ENCODE data around the gene KCNJ6. TPM values are rescaled to one million over a fixed set of nuclear protein-coding genes. Genes with fewer than 3 reads are reported as not detected.

Gene KCNJ6
- total and polyA plus RNA-seq, 2 donors from 2014 or later, result 0.06 TPM; not detected in 1

DNA sequence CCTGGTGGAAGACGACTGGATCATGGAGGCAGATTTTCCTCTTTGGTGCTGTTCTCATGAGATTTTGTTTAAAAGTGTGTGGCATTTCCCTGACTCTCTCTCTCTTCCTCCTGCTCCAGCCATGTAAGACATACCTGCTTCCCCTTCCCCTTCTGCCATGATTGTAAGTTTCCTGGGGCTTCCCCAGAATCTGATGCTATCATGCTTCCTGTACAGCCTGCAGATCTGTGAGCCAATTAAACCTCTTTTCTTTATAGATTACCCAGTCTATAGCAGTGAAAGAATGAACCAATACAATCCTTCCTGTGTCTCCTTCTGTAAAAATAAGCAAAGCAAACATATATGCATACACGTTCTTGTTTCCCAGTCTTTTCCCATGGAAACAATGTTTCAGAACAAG is 276.5 kb downstream of the KCNJ6 start:
- H3K4me1 ChIP-seq (ENCODE audit: control insufficient read depth in 2 of 3, insufficient read depth in 2 of 3, low read depth in 1 of 3, low read length in 3 of 3), result no peaks in the 10 kb centered on the region
- no peak for FAIRE-seq
- TF ChIP-seq, protein P1, sequence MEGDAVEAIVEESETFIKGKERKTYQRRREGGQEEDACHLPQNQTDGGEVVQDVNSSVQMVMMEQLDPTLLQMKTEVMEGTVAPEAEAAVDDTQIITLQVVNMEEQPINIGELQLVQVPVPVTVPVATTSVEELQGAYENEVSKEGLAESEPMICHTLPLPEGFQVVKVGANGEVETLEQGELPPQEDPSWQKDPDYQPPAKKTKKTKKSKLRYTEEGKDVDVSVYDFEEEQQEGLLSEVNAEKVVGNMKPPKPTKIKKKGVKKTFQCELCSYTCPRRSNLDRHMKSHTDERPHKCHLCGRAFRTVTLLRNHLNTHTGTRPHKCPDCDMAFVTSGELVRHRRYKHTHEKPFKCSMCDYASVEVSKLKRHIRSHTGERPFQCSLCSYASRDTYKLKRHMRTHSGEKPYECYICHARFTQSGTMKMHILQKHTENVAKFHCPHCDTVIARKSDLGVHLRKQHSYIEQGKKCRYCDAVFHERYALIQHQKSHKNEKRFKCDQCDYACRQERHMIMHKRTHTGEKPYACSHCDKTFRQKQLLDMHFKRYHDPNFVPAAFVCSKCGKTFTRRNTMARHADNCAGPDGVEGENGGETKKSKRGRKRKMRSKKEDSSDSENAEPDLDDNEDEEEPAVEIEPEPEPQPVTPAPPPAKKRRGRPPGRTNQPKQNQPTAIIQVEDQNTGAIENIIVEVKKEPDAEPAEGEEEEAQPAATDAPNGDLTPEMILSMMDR (IDR thresholded peaks at IDR 0.05; ENCODE audit: borderline replicate concordance, extremely low read depth, insufficient read depth), result no peak
- DNase-seq, result no peak
- no peaks in the 10 kb centered on the region for H3K9me3 ChIP-seq (ENCODE audit: control insufficient read depth in 2 of 3, insufficient read depth in 1 of 3, low read length in 3 of 3)
- H3K27ac ChIP-seq (ENCODE audit: low read depth in 2 of 2, low read length in 2 of 2), result no peak overlapping the region
- intact Hi-C loops (cut with DNase I), result no loop called here
- no peaks in the 10 kb centered on the region for H3K36me3 ChIP-seq (ENCODE audit: control insufficient read depth in 2 of 3, insufficient read depth in 3 of 3, low read length in 3 of 3)
- H3K27me3 ChIP-seq (ENCODE audit: control insufficient read depth, insufficient read depth, low read length), result no peaks in the 10 kb centered on the region
- H3K4me3 ChIP-seq (ENCODE audit: low read length in 3 of 3), result no peak overlapping the region
- H3K9ac ChIP-seq (ENCODE audit: low read length in 3 of 3), result no peak overlapping the region

DNA sequence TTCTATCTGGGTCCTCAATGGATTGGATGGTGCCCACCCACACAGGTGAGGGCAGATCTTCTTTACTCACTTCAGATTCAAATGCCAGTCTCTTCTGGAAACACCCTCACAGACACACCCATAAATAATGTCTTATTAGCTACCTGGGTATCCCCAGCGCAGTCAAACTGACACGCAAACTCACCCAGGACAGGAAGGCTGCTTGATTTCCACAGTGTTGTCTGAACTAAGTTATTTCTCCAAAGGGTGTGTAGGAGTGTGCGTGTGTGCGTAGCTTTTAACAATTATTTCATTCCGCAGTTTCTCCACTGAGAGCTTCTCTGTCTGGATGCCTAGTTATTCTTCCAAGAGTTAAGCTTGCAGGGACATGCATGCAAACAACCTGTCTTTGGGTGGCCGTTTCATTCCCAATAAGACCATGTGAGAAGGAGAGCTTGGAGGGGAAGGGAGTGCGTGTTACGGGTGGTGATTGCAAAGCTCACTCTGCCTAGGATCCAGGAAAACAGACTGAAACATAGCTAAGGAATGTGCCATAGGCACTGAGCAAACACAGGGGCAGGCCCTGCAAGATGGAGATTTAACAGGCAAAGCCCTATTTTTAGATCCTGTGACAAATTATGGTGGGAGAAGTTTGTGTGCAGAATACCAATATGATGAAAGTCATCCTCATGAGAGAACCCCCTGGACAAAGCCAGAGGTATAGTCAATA is 280.0 kb downstream of the KCNJ6 start:
- no peaks in the 10 kb centered on the region for H3K9me3 ChIP-seq (ENCODE audit: control insufficient read depth in 2 of 3, insufficient read depth in 1 of 3, low read length in 3 of 3)
- TF ChIP-seq, protein P1 (IDR thresholded peaks at IDR 0.05; ENCODE audit: borderline replicate concordance, extremely low read depth, insufficient read depth), result no peak
- FAIRE-seq (no peak), DNase-seq (no peak)
- intact Hi-C loops (cut with DNase I), result no loop called here
- H3K36me3 ChIP-seq (ENCODE audit: control insufficient read depth in 2 of 3, insufficient read depth in 3 of 3, low read length in 3 of 3), result no peaks in the 10 kb centered on the region
- H3K4me1 ChIP-seq (ENCODE audit: control insufficient read depth in 2 of 3, insufficient read depth in 2 of 3, low read depth in 1 of 3, low read length in 3 of 3), result no peaks in the 10 kb centered on the region
- H3K27ac ChIP-seq (ENCODE audit: low read depth in 2 of 2, low read length in 2 of 2), result no peak overlapping the region
- H3K27me3 ChIP-seq (ENCODE audit: control insufficient read depth, insufficient read depth, low read length), result no peaks in the 10 kb centered on the region
- H3K9ac ChIP-seq (ENCODE audit: low read length in 3 of 3), result no peak overlapping the region
- no peak overlapping the region for H3K4me3 ChIP-seq (ENCODE audit: low read length in 3 of 3)

DNA sequence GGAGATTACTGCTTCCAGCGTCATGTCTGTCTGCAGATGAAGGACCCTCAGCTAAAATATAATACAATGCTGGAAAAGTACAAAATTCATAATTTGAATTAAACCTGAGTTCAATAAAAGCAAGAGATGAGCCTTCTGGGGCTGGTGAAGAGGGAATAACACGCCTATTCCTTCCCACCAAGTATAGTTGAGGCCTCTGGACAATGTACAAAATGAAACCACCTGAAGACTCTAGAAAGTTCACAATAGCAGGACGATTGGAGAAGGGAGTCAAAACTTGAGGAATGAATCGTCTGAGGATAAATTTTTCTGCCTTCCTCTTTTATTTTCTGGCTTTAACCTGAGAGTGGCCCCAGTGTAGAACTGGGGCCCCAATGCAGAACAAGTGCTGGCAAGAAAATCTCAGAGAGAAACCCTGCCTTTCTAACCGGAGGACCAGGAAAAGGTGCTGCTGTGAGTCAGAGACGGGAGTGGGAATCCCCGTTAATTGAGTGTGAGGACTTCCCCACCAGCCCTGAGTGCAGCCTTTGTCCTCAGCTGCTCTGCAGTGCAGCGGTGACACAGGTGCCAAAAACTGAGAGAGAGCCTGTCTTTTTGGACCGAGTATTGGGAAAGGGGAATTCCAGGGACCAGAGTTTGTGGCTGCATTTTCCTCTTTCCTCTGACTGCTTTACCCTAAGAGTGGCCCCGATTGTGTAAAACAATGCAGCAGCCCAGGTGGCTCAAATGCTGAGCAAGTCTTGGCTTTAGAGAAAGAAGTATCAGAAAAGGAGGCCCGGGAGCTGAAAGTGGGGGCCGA is 284.7 kb downstream of the KCNJ6 start:
- DNase-seq (peak in 1 of 5 donors; percentile 72), FAIRE-seq (no peak)
- no peaks in the 10 kb centered on the region for H3K4me1 ChIP-seq (ENCODE audit: control insufficient read depth in 2 of 3, insufficient read depth in 2 of 3, low read depth in 1 of 3, low read length in 3 of 3)
- TF ChIP-seq, protein P1 (IDR thresholded peaks at IDR 0.05; ENCODE audit: borderline replicate concordance, extremely low read depth, insufficient read depth), result no peak
- H3K9ac ChIP-seq (ENCODE audit: low read length in 3 of 3), result no peak overlapping the region
- H3K9me3 ChIP-seq (ENCODE audit: control insufficient read depth in 2 of 3, insufficient read depth in 1 of 3, low read length in 3 of 3), result no peaks in the 10 kb centered on the region
- intact Hi-C loops (cut with DNase I), result no loop called here
- no peak overlapping the region for H3K27ac ChIP-seq (ENCODE audit: low read depth in 2 of 2, low read length in 2 of 2)
- no peaks in the 10 kb centered on the region for H3K27me3 ChIP-seq (ENCODE audit: control insufficient read depth, insufficient read depth, low read length)
- H3K4me3 ChIP-seq (ENCODE audit: low read length in 3 of 3), result no peak overlapping the region
- H3K36me3 ChIP-seq (ENCODE audit: control insufficient read depth in 2 of 3, insufficient read depth in 3 of 3, low read length in 3 of 3), result no peaks in the 10 kb centered on the region

All from kidney (tissue), 14 donors.